IPS-15b (cell line): ENCODE data around the gene IGDCC3.
"Not testable (repeated sequence)": the region's sequence is repeated elsewhere in the genome, so short reads cannot be mapped to it uniquely, and the experiment has no call there.

Source experiments
- H3K27me3 ChIP-seq: one replicate; pipeline ENCODE4 v1.6.1; 2013; ENCODE audit warnings: low read length; ENCODE audit not compliant: control insufficient read depth, insufficient read depth
- H3K36me3 ChIP-seq: one replicate; pipeline ENCODE4 v1.6.1; 2013; ENCODE audit warnings: low read length; ENCODE audit not compliant: control insufficient read depth, insufficient read depth
- H3K4me1 ChIP-seq: one replicate; pipeline ENCODE4 v1.6.1; 2013; ENCODE audit warnings: mild to moderate bottlenecking, low read length; ENCODE audit not compliant: control insufficient read depth, insufficient read depth
- H3K4me3 ChIP-seq: one replicate; pipeline ENCODE4 v1.5.1; 2013; ENCODE audit warnings: low read depth, low read length
- H3K9ac ChIP-seq: one replicate; pipeline ENCODE4 v1.6.1; 2013; ENCODE audit warnings: low read depth, mild to moderate bottlenecking, low read length
- H3K9me3 ChIP-seq: one replicate; pipeline ENCODE4 v1.6.1; 2013; ENCODE audit warnings: mild to moderate bottlenecking, low read length; ENCODE audit not compliant: control insufficient read depth, insufficient read depth

IGDCC3 gene

DNA sequence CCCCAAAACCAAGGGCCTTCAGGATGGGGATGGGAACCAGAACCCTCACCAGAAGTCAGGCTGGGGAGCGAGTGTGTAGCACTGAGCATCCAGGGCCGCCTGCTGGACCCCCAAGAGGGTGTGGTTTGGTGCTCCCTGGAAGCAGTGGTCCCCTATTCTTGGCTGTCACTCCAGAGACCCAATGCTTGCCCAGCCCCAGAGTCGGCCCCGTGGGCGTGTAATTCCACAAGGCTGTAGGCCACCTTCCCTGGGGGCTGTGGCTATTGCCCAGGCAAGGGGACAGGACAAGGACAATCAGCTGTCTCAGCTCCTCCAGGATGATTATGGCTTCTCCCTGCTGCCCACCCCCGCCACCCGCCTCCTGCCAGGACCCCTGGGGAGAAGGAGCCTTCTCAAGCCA is 14.5 kb downstream of the IGDCC3 start:
- H3K36me3 ChIP-seq: no peaks in the 10 kb centered on the region
- no peak overlapping the region for H3K4me3 ChIP-seq
- H3K4me1 ChIP-seq: peaks cover 22% of the 10 kb centered on the region

GRCh38 chr15:65362491-65362890 is 15.3 kb downstream of the IGDCC3 start:
- peaks cover 34% of the 10 kb centered on the region for H3K27me3 ChIP-seq
- H3K9me3 ChIP-seq: no peaks in the 10 kb centered on the region
- no peaks in the 10 kb centered on the region for H3K36me3 ChIP-seq
- no peak overlapping the region for H3K9ac ChIP-seq
- no peak overlapping the region for H3K4me3 ChIP-seq
- peaks cover 16% of the 10 kb centered on the region for H3K4me1 ChIP-seq

More for the DNA sequence above, 14.5 kb downstream of the IGDCC3 start:
- Histone ChIP-seq H3K9me3 (no peaks in the 10 kb centered on the region), H3K9ac (no peak overlapping the region), H3K27me3 (peaks cover 26% of the 10 kb centered on the region)

- Histone ChIP-seq H3K27me3 (peaks cover 40% of the 10 kb centered on the region), H3K9me3 (no peaks in the 10 kb centered on the region), H3K9ac (no peak overlapping the region), H3K4me3 (no peak overlapping the region), H3K4me1 (peaks cover 15% of the 10 kb centered on the region), H3K36me3 (no peaks in the 10 kb centered on the region)
Observed at GRCh38 chr15:65361708-65362459, 15.9 kb downstream of the IGDCC3 start.

- Histone ChIP-seq H3K4me3 (no peak overlapping the region), H3K27me3 (peaks cover 53% of the 10 kb centered on the region), H3K4me1 (peaks cover 15% of the 10 kb centered on the region), H3K36me3 (no peaks in the 10 kb centered on the region), H3K9me3 (no peaks in the 10 kb centered on the region), H3K9ac (no peak overlapping the region)
Observed at GRCh38 chr15:65360506-65360905, 17.3 kb downstream of the IGDCC3 start.

DNA sequence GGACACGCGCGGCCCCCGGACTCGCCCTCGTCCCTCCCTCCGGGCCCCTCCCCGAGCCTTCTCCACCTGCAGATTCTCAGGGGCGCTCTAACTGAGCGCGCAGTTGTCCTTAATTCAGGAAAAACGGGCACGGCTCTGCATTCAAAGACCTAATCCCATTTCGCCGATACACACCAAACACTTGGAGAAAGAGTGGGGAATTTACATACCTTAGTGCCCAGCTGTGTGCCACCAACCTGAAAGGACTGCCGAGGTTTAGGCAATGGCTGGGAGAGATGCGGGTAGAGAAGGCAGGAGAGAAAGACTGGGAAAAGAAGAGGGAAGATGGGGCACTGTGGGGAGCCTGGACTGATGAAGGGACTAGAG is 21.8 kb downstream of the IGDCC3 start:
- Histone ChIP-seq H3K27me3 (peaks cover 69% of the 10 kb centered on the region), H3K4me3 (peak overlapping the region; percentile 61), H3K36me3 (no peaks in the 10 kb centered on the region), H3K9me3 (no peaks in the 10 kb centered on the region), H3K4me1 (no peaks in the 10 kb centered on the region), H3K9ac (no peak overlapping the region)

DNA sequence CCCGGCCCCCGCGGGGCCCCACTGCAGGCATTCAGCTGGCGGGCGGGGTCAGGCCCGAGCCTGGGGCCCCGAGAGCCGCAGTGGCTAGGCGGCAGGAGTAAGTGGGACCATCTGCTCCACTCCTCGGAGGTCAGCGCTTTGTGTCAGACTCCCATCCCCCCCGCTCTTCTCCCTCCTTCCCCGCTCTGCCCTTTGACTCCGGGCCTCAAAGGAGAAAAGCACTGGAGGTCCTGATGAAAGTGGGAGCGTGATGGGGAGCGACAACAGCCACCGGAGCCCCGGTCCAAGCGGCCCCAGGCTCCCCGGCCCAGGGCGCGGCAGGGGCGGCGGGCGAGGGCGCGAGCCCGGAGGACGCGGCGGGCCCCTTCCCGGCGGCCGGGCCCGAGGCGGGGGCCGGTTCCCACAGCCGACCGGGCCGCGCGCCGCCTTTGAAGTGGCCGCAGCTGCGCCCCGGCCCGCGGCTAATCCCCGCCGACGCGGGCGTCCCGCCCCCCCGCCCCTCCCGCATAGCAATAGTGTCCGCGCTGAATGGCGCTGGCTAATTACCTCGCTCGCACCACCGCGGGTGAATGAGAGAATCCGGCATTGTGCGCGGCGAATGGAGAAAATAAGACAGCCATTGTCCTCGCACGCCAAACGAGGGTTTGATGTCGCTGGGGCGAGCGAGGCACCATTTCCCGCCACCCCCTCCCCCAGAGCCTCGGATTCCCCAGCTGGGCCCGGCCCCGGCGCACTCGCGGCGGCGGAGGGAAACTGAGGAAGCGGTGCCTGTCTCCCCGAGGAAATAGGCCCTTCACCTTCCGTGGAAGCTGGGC is 22.4 kb downstream of the IGDCC3 start:
- H3K4me1 ChIP-seq: no peaks in the 10 kb centered on the region
- peak overlapping the region; percentile 61 for H3K4me3 ChIP-seq
- H3K9ac ChIP-seq: peak overlapping the region; percentile 37
- H3K9me3 ChIP-seq: no peaks in the 10 kb centered on the region
- H3K36me3 ChIP-seq: no peaks in the 10 kb centered on the region
- peaks cover 64% of the 10 kb centered on the region for H3K27me3 ChIP-seq

DNA sequence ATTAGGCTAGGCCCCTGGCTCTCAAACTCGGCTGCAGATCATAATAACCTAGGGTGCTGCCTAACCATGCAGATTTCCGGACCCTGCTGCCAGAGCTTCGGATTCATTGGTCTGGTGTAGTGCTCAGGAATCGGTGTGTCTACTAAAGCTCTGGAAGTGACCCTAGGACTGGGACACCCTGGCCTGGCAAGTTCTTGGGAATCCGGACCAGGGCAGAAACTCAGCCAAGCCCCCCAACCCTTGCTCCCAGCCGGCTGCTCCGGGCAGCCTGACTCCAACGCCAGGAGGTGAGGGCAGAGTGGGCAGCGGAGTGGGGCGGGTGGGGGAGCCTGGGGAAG is 23.0 kb downstream of the IGDCC3 start:
- Histone ChIP-seq H3K9ac (no peak overlapping the region), H3K4me1 (no peaks in the 10 kb centered on the region), H3K27me3 (peaks cover 59% of the 10 kb centered on the region), H3K36me3 (no peaks in the 10 kb centered on the region), H3K9me3 (no peaks in the 10 kb centered on the region), H3K4me3 (peak overlapping the region; percentile 48)

GRCh38 chr15:65351972-65352371 is 25.8 kb downstream of the IGDCC3 start:
- H3K4me3 ChIP-seq: not testable (repeated sequence)
- peaks cover 46% of the 10 kb centered on the region for H3K27me3 ChIP-seq

GRCh38 chr15:65349338-65349737 is 28.5 kb downstream of the IGDCC3 start:
- Histone ChIP-seq H3K36me3 (no peaks in the 10 kb centered on the region), H3K9ac (no peak overlapping the region)

More at GRCh38 chr15:65351972-65352371, 25.8 kb downstream of the IGDCC3 start:
- H3K9me3 ChIP-seq, H3K9ac ChIP-seq, H3K36me3 ChIP-seq, H3K4me1 ChIP-seq: not testable (repeated sequence)

GRCh38 chr15:65347756-65348155 is 30.0 kb downstream of the IGDCC3 start:
- H3K4me3 ChIP-seq, H3K9me3 ChIP-seq: not testable (repeated sequence)
- H3K27me3 ChIP-seq: peaks cover 12% of the 10 kb centered on the region

More at GRCh38 chr15:65349338-65349737, 28.5 kb downstream of the IGDCC3 start:
- Histone ChIP-seq H3K4me1 (no peaks in the 10 kb centered on the region), H3K9me3 (no peaks in the 10 kb centered on the region), H3K4me3 (no peak overlapping the region), H3K27me3 (peaks cover 24% of the 10 kb centered on the region)

GRCh38 chr15:65346856-65347598 is 30.8 kb downstream of the IGDCC3 start:
- Histone ChIP-seq H3K36me3 (no peaks in the 10 kb centered on the region), H3K27me3 (peaks cover 9% of the 10 kb centered on the region), H3K9me3 (no peaks in the 10 kb centered on the region), H3K4me1 (no peaks in the 10 kb centered on the region), H3K9ac (no peak overlapping the region), H3K4me3 (no peak overlapping the region)

More at GRCh38 chr15:65347756-65348155, 30.0 kb downstream of the IGDCC3 start:
- H3K4me1 ChIP-seq, H3K9ac ChIP-seq, H3K36me3 ChIP-seq: not testable (repeated sequence)
